Fibroblast of the aortic adventitia (primary cell): ENCODE measurements around the gene SLCO3A1. TPM values are rescaled to one million over a fixed set of nuclear protein-coding genes. Genes with fewer than 3 reads are reported as not detected.

Source experiments
- DNase-seq: peaks from one replicate; pipeline ENCODE4 v3.0.0-alpha.2; 2010; ENCODE audit warnings: low read depth
- H3K4me3 ChIP-seq: 2 replicates; pipeline ENCODE4 v1.5.1; 2011; ENCODE audit warnings: low read depth, mild to moderate bottlenecking, control low read depth, low read length, moderate library complexity
- CTCF ChIP-seq: IDR thresholded peaks from 2 replicates; pipeline ENCODE4 v1.5.1; 2011; ENCODE audit warnings: mild to moderate bottlenecking, low read length, control low read depth, inconsistent platforms; ENCODE audit not compliant: insufficient read depth
- total RNA-seq: library from RNA; depleted of rRNA; stranded (reverse); fragments of >200 nt; gene quantifications from 2 replicates; pipeline ENCODE4 v1.2.3, GENCODE V29; 2012; ENCODE audit warnings: low replicate concordance

SLCO3A1 gene
- total RNA-seq, 1 donor: 8.9 TPM

- no peak for DNase-seq
- TF ChIP-seq CTCF: no peak
- H3K4me3 ChIP-seq: no peak overlapping the region
Measured at GRCh38 chr15:92021792-92022191, 168.3 kb downstream of the SLCO3A1 start.

- TF ChIP-seq CTCF: no peak
- H3K4me3 ChIP-seq: no peak overlapping the region
- DNase-seq: peak; percentile 52
Measured at GRCh38 chr15:92023965-92024364, 170.5 kb downstream of the SLCO3A1 start.

- H3K4me3 ChIP-seq: no peak overlapping the region
- no peak for DNase-seq
- TF ChIP-seq CTCF: no peak
Measured at GRCh38 chr15:92025706-92026270, 172.3 kb downstream of the SLCO3A1 start.

GRCh38 chr15:92028389-92028724 is 174.8 kb downstream of the SLCO3A1 start:
- no peak for DNase-seq
- no peak overlapping the region for H3K4me3 ChIP-seq
- TF ChIP-seq CTCF: no peak

- no peak for TF ChIP-seq CTCF
Measured at GRCh38 chr15:92029767-92030166, 176.3 kb downstream of the SLCO3A1 start.

GRCh38 chr15:92033314-92033713 is 179.8 kb downstream of the SLCO3A1 start:
- DNase-seq: peak; percentile 13
- TF ChIP-seq CTCF: no peak
- no peak overlapping the region for H3K4me3 ChIP-seq

More at GRCh38 chr15:92029767-92030166, 176.3 kb downstream of the SLCO3A1 start:
- no peak overlapping the region for H3K4me3 ChIP-seq
- DNase-seq: no peak

- peak; percentile 13 for DNase-seq
- TF ChIP-seq CTCF: no peak
Measured at GRCh38 chr15:92033723-92034122, 180.2 kb downstream of the SLCO3A1 start.

More at GRCh38 chr15:92033723-92034122, 180.2 kb downstream of the SLCO3A1 start:
- no peak overlapping the region for H3K4me3 ChIP-seq
